ENCODE results near the gene LIG3.
A peak's percentile ranks its signal among the peaks of the same experiment; 100 is the strongest.
"Not testable (repeated sequence)": the region's sequence is repeated elsewhere in the genome, so short reads cannot be mapped to it uniquely, and the experiment has no call there.

Gene LIG3

DNA sequence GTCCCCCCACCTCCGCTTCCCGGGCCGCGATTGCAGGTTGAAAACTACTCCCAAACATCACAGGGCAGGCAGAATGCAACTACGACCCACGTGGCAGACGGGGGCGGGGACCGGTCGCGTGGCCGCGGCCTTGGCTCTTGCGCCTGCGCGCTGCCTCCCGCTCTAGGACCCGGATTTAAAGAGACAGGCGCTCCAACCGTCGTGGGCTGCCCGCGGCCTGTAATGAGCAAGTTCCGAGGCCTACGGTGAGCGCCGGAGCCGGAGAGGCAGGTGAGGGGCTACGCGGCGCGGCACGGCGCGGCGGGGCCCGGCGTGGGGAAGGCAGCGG is at the start of gene LIG3:
TSS of gene LIG3 (plus strand) at position 160 of the 328 bp plus-strand sequence. CDS start 2,494 bp downstream, outside the sequence.
- H3K27me3 ChIP-seq (ENCODE audit: insufficient read depth, poor library complexity, severe bottlenecking), result no peaks in the 10 kb centered on the region
- no peaks in the 10 kb centered on the region for H3K9me3 ChIP-seq (ENCODE audit: severe bottlenecking)
- peaks cover 10% of the 10 kb centered on the region; the same call in 1 of the 2 replicates for H3K36me3 ChIP-seq (ENCODE audit: low read depth)
- ATAC-seq (ENCODE audit: low read depth), result peak; percentile 73
- peak; percentile 90 for DNase-seq (ENCODE audit: low spot score)
- peak within 1 kb of the TSS; percentile 79 for H3K27ac ChIP-seq (ENCODE audit: poor library complexity, severe bottlenecking)
- H3K4me3 ChIP-seq (ENCODE audit: severe bottlenecking), result peak within 1 kb of the TSS; percentile 89
- TF ChIP-seq, protein P1, sequence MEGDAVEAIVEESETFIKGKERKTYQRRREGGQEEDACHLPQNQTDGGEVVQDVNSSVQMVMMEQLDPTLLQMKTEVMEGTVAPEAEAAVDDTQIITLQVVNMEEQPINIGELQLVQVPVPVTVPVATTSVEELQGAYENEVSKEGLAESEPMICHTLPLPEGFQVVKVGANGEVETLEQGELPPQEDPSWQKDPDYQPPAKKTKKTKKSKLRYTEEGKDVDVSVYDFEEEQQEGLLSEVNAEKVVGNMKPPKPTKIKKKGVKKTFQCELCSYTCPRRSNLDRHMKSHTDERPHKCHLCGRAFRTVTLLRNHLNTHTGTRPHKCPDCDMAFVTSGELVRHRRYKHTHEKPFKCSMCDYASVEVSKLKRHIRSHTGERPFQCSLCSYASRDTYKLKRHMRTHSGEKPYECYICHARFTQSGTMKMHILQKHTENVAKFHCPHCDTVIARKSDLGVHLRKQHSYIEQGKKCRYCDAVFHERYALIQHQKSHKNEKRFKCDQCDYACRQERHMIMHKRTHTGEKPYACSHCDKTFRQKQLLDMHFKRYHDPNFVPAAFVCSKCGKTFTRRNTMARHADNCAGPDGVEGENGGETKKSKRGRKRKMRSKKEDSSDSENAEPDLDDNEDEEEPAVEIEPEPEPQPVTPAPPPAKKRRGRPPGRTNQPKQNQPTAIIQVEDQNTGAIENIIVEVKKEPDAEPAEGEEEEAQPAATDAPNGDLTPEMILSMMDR (IDR thresholded peaks at IDR 0.05; ENCODE audit: poor library complexity, severe bottlenecking), result no peak
- H3K4me1 ChIP-seq (ENCODE audit: insufficient read depth, poor library complexity, severe bottlenecking), result peaks cover 7% of the 10 kb centered on the region

DNA sequence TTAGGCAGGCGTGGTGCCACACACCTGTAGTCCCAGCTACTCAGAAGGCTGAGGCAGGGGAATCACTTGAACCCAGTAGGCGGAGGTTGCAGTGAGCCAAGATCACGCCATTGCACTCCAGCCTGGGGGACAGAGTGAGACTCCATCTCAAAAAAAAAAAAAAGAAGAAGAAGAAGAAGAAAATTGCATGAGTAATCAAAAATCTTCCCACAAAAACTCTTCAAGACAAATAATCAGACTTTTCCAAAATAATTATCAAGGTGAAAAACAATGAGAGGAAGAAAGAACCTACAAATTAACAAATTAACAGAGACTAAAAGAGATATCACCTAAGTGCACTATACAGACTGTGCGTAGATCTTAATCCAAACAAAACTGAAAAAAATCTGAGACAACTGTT is 29.5 kb upstream of the LIG3 start:
- H3K4me3 ChIP-seq (ENCODE audit: severe bottlenecking); H3K4me1 ChIP-seq (ENCODE audit: insufficient read depth, poor library complexity, severe bottlenecking); H3K9me3 ChIP-seq (ENCODE audit: severe bottlenecking); ATAC-seq (ENCODE audit: low read depth); DNase-seq (ENCODE audit: low spot score); H3K27me3 ChIP-seq (ENCODE audit: insufficient read depth, poor library complexity, severe bottlenecking); H3K27ac ChIP-seq (ENCODE audit: poor library complexity, severe bottlenecking); H3K36me3 ChIP-seq (ENCODE audit: low read depth): not testable (repeated sequence)

DNA sequence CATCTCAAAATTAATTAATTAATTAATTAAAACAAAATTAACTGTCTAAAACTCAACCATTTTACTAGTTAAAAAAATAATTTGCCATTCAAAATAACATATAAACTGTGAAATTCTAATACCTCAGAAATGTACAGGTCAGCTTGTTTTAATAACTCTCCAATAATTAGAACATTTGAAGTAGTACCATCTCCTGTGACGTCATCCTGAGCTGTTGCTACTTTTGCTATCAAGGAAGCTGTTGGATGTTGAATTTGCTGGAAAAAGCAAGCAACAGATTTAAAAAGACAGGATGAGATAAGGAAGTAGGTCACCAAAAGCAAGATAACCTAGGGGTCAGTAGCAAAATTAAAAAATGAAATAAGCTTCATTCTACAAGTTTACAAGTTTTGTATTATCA is 21.9 kb upstream of the LIG3 start:
- no peak overlapping the region for H3K4me3 ChIP-seq (ENCODE audit: severe bottlenecking)
- no peaks in the 10 kb centered on the region for H3K27me3 ChIP-seq (ENCODE audit: insufficient read depth, poor library complexity, severe bottlenecking)
- DNase-seq (ENCODE audit: low spot score) (no peak), ATAC-seq (ENCODE audit: low read depth) (no peak)
- no peak overlapping the region for H3K27ac ChIP-seq (ENCODE audit: poor library complexity, severe bottlenecking)
- TF ChIP-seq, protein P1 (IDR thresholded peaks at IDR 0.05; ENCODE audit: poor library complexity, severe bottlenecking), result no peak
- H3K36me3 ChIP-seq (ENCODE audit: low read depth), result peaks cover 9% of the 10 kb centered on the region
- no peaks in the 10 kb centered on the region for H3K9me3 ChIP-seq (ENCODE audit: severe bottlenecking)
- peaks cover 13% of the 10 kb centered on the region for H3K4me1 ChIP-seq (ENCODE audit: insufficient read depth, poor library complexity, severe bottlenecking)

GRCh38 chr17:34961093-34961911 is 19.0 kb upstream of the LIG3 start, which contains the start of the genes CCT6B and ZNF830:
Gene CCT6B, minus strand, starts transcription at chr17:34961460. Its CDS starts 67 bp downstream, at chr17:34961393.
Gene ZNF830, plus strand, starts transcription at chr17:34961540. Its CDS starts 27 bp downstream, at chr17:34961567.
- H3K27me3 ChIP-seq (ENCODE audit: insufficient read depth, poor library complexity, severe bottlenecking), result no peaks in the 10 kb centered on the region
- H3K9me3 ChIP-seq (ENCODE audit: severe bottlenecking), result no peaks in the 10 kb centered on the region
- H3K36me3 ChIP-seq (ENCODE audit: low read depth), result peaks cover 37% of the 10 kb centered on the region
- H3K4me1 ChIP-seq (ENCODE audit: insufficient read depth, poor library complexity, severe bottlenecking), result peaks cover 13% of the 10 kb centered on the region
- TF ChIP-seq, protein P1 (IDR thresholded peaks at IDR 0.05; ENCODE audit: poor library complexity, severe bottlenecking), result no peak
- H3K27ac ChIP-seq (ENCODE audit: poor library complexity, severe bottlenecking), result peak within 1 kb of the TSS; percentile 39
- peak; percentile 88 for ATAC-seq (ENCODE audit: low read depth)
- peak within 1 kb of the TSS; percentile 65 for H3K4me3 ChIP-seq (ENCODE audit: severe bottlenecking)
- DNase-seq (ENCODE audit: low spot score), result peak; percentile 85

GRCh38 chr17:34974179-34974578 is 6.1 kb upstream of the LIG3 start:
- no peak for DNase-seq (ENCODE audit: low spot score)
- TF ChIP-seq, protein P1 (IDR thresholded peaks at IDR 0.05; ENCODE audit: poor library complexity, severe bottlenecking), result no peak
- H3K9me3 ChIP-seq (ENCODE audit: severe bottlenecking), result no peaks in the 10 kb centered on the region
- no peaks in the 10 kb centered on the region for H3K4me1 ChIP-seq (ENCODE audit: insufficient read depth, poor library complexity, severe bottlenecking)
- H3K36me3 ChIP-seq (ENCODE audit: low read depth), result no peaks in the 10 kb centered on the region
- no peak overlapping the region for H3K27ac ChIP-seq (ENCODE audit: poor library complexity, severe bottlenecking)
- H3K4me3 ChIP-seq (ENCODE audit: severe bottlenecking), result no peak overlapping the region
- no peak for ATAC-seq (ENCODE audit: low read depth)
- no peaks in the 10 kb centered on the region for H3K27me3 ChIP-seq (ENCODE audit: insufficient read depth, poor library complexity, severe bottlenecking)
